Prostate gland (tissue), 2 donors: ENCODE results near the gene PAOX.

Source experiments
- CTCF ChIP-seq, 4 experiments: fragments of 200-600 bp in 2 of 4; fragments of 450-650 bp in 2 of 4; sonication (generic) in 2 of 4; IDR thresholded peaks; 1 replicate in 3 of 4; 2 replicates in 1 of 4; pipeline ENCODE4 v1.5.1; 2016 to 2019; ENCODE audit warnings: antibody characterized with exemption in 4 of 4, mild to moderate bottlenecking in 2 of 4, moderate library complexity in 2 of 4
- POLR2A ChIP-seq: fragments of 450-650 bp; IDR thresholded peaks from one replicate; pipeline ENCODE4 v1.6.1; 2016; ENCODE audit warnings: antibody characterized with exemption, mild to moderate bottlenecking
- POLR2AphosphoS5 ChIP-seq: sonication (generic); formaldehyde crosslinking; IDR thresholded peaks from one replicate; pipeline ENCODE4 v1.6.1; 2017; ENCODE audit warnings: antibody characterized with exemption

GRCh38 chr10:133353202-133353959, 25.7 kb upstream of the PAOX start:
- no peak for TF ChIP-seq POLR2A
- no peak for TF ChIP-seq CTCF (IDR thresholded peaks at IDR 0.05)
- TF ChIP-seq POLR2AphosphoS5 = no peak
